Fibroblast of upper back skin (primary cell): ENCODE results near the gene AFG3L2.

Experiments
- DNase-seq: peaks from one replicate; pipeline ENCODE4 v3.0.0-alpha.2; 2013

AFG3L2 gene

GRCh38 chr18:12352188-12352587 is 24.8 kb downstream of the AFG3L2 start:
- no peak for DNase-seq

GRCh38 chr18:12347895-12348294 is 29.1 kb downstream of the AFG3L2 start:
- no peak for DNase-seq

- no peak for DNase-seq
These were observed 30.8 kb downstream of the AFG3L2 start for GRCh38 chr18:12346240-12346565.

- DNase-seq: no peak
These were observed 31.4 kb downstream of the AFG3L2 start for GRCh38 chr18:12345491-12346239.

GRCh38 chr18:12342661-12343060 is 34.4 kb downstream of the AFG3L2 start:
- DNase-seq: no peak

- DNase-seq: no peak
These were observed 35.9 kb downstream of the AFG3L2 start for GRCh38 chr18:12340945-12341660.

- no peak for DNase-seq
These were observed 38.6 kb downstream of the AFG3L2 start for GRCh38 chr18:12338382-12338781.

GRCh38 chr18:12336887-12337286 is 40.1 kb downstream of the AFG3L2 start:
- DNase-seq: peak; percentile 79

GRCh38 chr18:12336171-12336613 is 40.8 kb downstream of the AFG3L2 start:
- no peak for DNase-seq

GRCh38 chr18:12335503-12335902 is 41.5 kb downstream of the AFG3L2 start:
- DNase-seq: no peak

GRCh38 chr18:12334863-12335262 is 42.2 kb downstream of the AFG3L2 start:
- no peak for DNase-seq

- DNase-seq: no peak
These were observed 42.6 kb downstream of the AFG3L2 start for GRCh38 chr18:12334366-12334808.

GRCh38 chr18:12333506-12334290 is 43.3 kb downstream of the AFG3L2 start:
- peak; percentile 33 for DNase-seq

- DNase-seq: no peak
These were observed 46.3 kb downstream of the AFG3L2 start for GRCh38 chr18:12330766-12331165.

GRCh38 chr18:12329125-12329698 is 47.8 kb downstream of the AFG3L2 start:
- DNase-seq: no peak

GRCh38 chr18:12328179-12328823 is 48.7 kb downstream of the AFG3L2 start:
- DNase-seq: no peak

GRCh38 chr18:12327510-12328178 is 49.4 kb downstream of the AFG3L2 start:
- DNase-seq: peak; percentile 68

GRCh38 chr18:12326711-12327460 is 50.1 kb downstream of the AFG3L2 start:
- DNase-seq: no peak

GRCh38 chr18:12325726-12326245 is 51.2 kb downstream of the AFG3L2 start:
- DNase-seq: no peak

- DNase-seq: no peak
These were observed 51.9 kb downstream of the AFG3L2 start for GRCh38 chr18:12324991-12325725.
